T-cell (primary cell): Measurements from ENCODE around the gene SFMBT2. TPM values are rescaled to one million over a fixed set of nuclear protein-coding genes. Genes with fewer than 3 reads are reported as not detected.

Source experiments
- ATAC-seq, 4 experiments: fragments of 200-7000 bp in 3 of 4; fragments of 150-1000 bp in 1 of 4; cut with Tn5 transposase; replicated peaks in 1 of 4; 1 replicate in 3 of 4; 2 replicates in 1 of 4; pipeline ENCODE4 v1.10.0; 2021; ENCODE audit warnings: moderate library complexity in 3 of 4, mild to moderate bottlenecking in 2 of 4, moderate number of reproducible peaks in 1 of 4
- CTCF ChIA-PET, 2 donors: fragments of 300-600 bp; sonication (Branson Sonifier 250); formaldehyde crosslinking; loops; one replicate each; lab custom pipeline; 2022; ENCODE audit warnings: antibody characterized with exemption in 2 of 2; lab: Charles Lee
- POLR2A ChIA-PET, 2 donors: fragments of 300-600 bp; sonication (Branson Sonifier 250); formaldehyde crosslinking; loops; one replicate each; lab custom pipeline; 2022; ENCODE audit warnings: antibody characterized with exemption in 2 of 2; lab: Charles Lee
- DNase-seq, 35 experiments: peaks; one replicate each; pipeline versions ENCODE4 v3.0.0 to v3.0.0-alpha.2; 2013 to 2023
- H3K27ac ChIP-seq: one replicate; pipeline ENCODE4 v1.5.1; 2013; ENCODE audit warnings: low read length
- H3K27me3 ChIP-seq, 2 experiments: replicated peaks in 1 of 2; 1 replicate in 1 of 2; 2 replicates in 1 of 2; pipeline versions ENCODE4 v1.6.1 to v1.7.0; 2013; ENCODE audit warnings: low read length in 1 of 2, mixed read lengths in 1 of 2; ENCODE audit not compliant: control insufficient read depth in 2 of 2, insufficient read depth in 2 of 2; ENCODE audit errors: extremely low read depth in 1 of 2
- H3K36me3 ChIP-seq, 2 donors: 1 replicate in 1 of 2; 2 replicates in 1 of 2; pipeline versions ENCODE4 v1.6.1 to v1.7.0; 2013; ENCODE audit warnings: low read length in 1 of 2; ENCODE audit not compliant: control insufficient read depth in 2 of 2, insufficient read depth in 1 of 2; ENCODE audit errors: extremely low read depth in 1 of 2
- H3K4me1 ChIP-seq, 2 experiments: 1 replicate in 1 of 2; 2 replicates in 1 of 2; pipeline versions ENCODE4 v1.6.1 to v1.7.0; 2013; ENCODE audit warnings: low read length in 2 of 2, mixed read lengths in 1 of 2; ENCODE audit not compliant: insufficient read depth in 2 of 2, control insufficient read depth in 1 of 2; ENCODE audit errors: extremely low read depth in 1 of 2
- H3K4me3 ChIP-seq, 2 donors: 1 replicate in 1 of 2; 2 replicates in 1 of 2; pipeline versions ENCODE4 v1.5.1 to v1.7.0; 2013; ENCODE audit warnings: mild to moderate bottlenecking in 2 of 2, low read length in 1 of 2, moderate library complexity in 1 of 2; ENCODE audit not compliant: control insufficient read depth in 1 of 2; ENCODE audit errors: extremely low read depth in 1 of 2
- H3K9me3 ChIP-seq: 2 replicates; pipeline ENCODE4 v1.7.0; 2013
- H3K27ac Mint-ChIP-seq, 2 donors: one replicate each; pipeline ENCODE4 v1.8.0; 2020 to 2021; ENCODE audit warnings: mild to moderate bottlenecking in 2 of 2, mixed read lengths in 2 of 2
- H3K27me3 Mint-ChIP-seq, 2 donors: one replicate each; pipeline ENCODE4 v1.8.0; 2021 to 2022; ENCODE audit warnings: mixed read lengths in 2 of 2
- H3K36me3 Mint-ChIP-seq: one replicate; pipeline ENCODE4 v1.8.0; 2021; ENCODE audit warnings: mixed read lengths
- H3K4me1 Mint-ChIP-seq, 3 donors: one replicate each; pipeline ENCODE4 v1.8.0; 2020 to 2022; ENCODE audit warnings: mixed read lengths in 3 of 3, mild to moderate bottlenecking in 1 of 3
- H3K4me3 Mint-ChIP-seq, 3 donors: one replicate each; pipeline ENCODE4 v1.8.0; 2020 to 2022; ENCODE audit warnings: mild to moderate bottlenecking in 3 of 3, mixed read lengths in 3 of 3, moderate library complexity in 3 of 3
- H3K9me3 Mint-ChIP-seq, 3 donors: one replicate each; pipeline ENCODE4 v1.8.0; 2020 to 2022; ENCODE audit warnings: mixed read lengths in 3 of 3
- WGBS: methylation state at CpG from one replicate; pipeline ENCODE4 v1.1.5; 2013; ENCODE audit warnings: missing lambda C conversion rate; ENCODE audit not compliant: insufficient coverage; 5-methylcytosine and 5-hydroxymethylcytosine counted together
- total RNA-seq, 35 experiments: library from RNA in 6 of 35; stranded (reverse) in 6 of 35; fragments of 120-200 nt in 1 of 35; gene quantifications; one replicate each; pipeline versions ENCODE4 v1.2.1 to v1.2.4 and lab custom pipeline; 2013 to 2026

Gene SFMBT2
- total RNA-seq, 5 donors from 2014 or later (not counting 1 experiment from before 2014, with no cell fraction given) = 32.7 to 38.3 (median 36.8) TPM

GRCh38 chr10:7306616-7307015, 104.2 kb downstream of the SFMBT2 start:
- H3K4me1 ChIP-seq = peaks cover 0 to 2% of the 10 kb centered on the region in 2 experiments
- H3K27ac Mint-ChIP-seq = no peak overlapping the region
- H3K27me3 ChIP-seq = no peaks in the 10 kb centered on the region
- peaks cover 0 to 7% of the 10 kb centered on the region in 2 donors for H3K36me3 ChIP-seq
- H3K27me3 Mint-ChIP-seq = no peaks in the 10 kb centered on the region
- ATAC-seq = no peak
- no peak overlapping the region for H3K27ac ChIP-seq
- H3K4me3 Mint-ChIP-seq = no peak overlapping the region
- CTCF ChIA-PET = no interaction called here
- no peaks in the 10 kb centered on the region for H3K9me3 ChIP-seq
- peaks cover 37 to 73% (median 69%) of the 10 kb centered on the region in 3 donors for H3K4me1 Mint-ChIP-seq
- POLR2A ChIA-PET = no interaction called here
- H3K9me3 Mint-ChIP-seq = no peaks in the 10 kb centered on the region
- no peak overlapping the region for H3K4me3 ChIP-seq
- H3K36me3 Mint-ChIP-seq = peaks cover 35% of the 10 kb centered on the region
- DNase-seq = no peak

DNA sequence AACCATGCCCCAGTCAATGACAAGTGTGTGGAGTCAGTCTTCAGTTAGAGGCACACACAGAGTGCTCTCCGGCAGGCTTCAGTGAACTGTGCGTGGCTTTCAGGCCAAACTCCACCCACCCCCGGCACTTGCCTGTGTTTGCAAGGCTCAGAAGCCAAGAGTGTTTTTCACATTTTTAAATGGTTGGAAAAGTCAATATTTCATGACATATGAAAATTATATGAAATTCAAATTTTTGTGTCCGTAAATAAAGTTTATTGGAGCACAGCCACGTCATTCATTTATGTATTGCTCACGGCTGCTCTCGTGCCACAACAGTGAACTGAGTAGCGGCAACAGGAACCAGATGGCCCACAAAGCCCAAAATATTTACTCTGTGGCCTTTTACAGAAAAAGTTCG, 104.7 kb downstream of the SFMBT2 start:
- ChIA-PET POLR2A (no interaction called here), CTCF (no interaction called here)
- ATAC-seq = no peak
- H3K4me3 ChIP-seq = no peak overlapping the region
- peaks cover 0 to 2% of the 10 kb centered on the region in 2 experiments for H3K4me1 ChIP-seq
- Mint-ChIP-seq H3K27me3 (no peaks in the 10 kb centered on the region), H3K27ac (no peak overlapping the region), H3K9me3 (no peaks in the 10 kb centered on the region), H3K4me1 (peaks cover 37 to 70% (median 68%) of the 10 kb centered on the region in 3 donors), H3K4me3 (no peak overlapping the region), H3K36me3 (peaks cover 34% of the 10 kb centered on the region)
- no peaks in the 10 kb centered on the region for H3K27me3 ChIP-seq
- no peak overlapping the region for H3K27ac ChIP-seq
- 98% methylated on average over 7 of the region's 9 CpGs for WGBS
- no peak for DNase-seq
- H3K9me3 ChIP-seq = no peaks in the 10 kb centered on the region
- peaks cover 0 to 7% of the 10 kb centered on the region in 2 donors for H3K36me3 ChIP-seq

- Histone ChIP-seq H3K27me3 (no peaks in the 10 kb centered on the region), H3K9me3 (no peaks in the 10 kb centered on the region), H3K36me3 (peaks cover 0 to 7% of the 10 kb centered on the region in 2 donors), H3K27ac (no peak overlapping the region), H3K4me3 (no peak overlapping the region), H3K4me1 (peaks cover 2% of the 10 kb centered on the region in 2 experiments)
- ATAC-seq (no peak), DNase-seq (no peak)
- ChIA-PET CTCF (interaction anchor here in 1 of 2 donors (0.5 kb wide), 1 partner anchor 1150 kb away, joined by 3 read pairs; no protein-coding TSS in a partner anchor), POLR2A (no interaction called here)
- no peaks in the 10 kb centered on the region for H3K27me3 Mint-ChIP-seq
- peaks cover 37% of the 10 kb centered on the region for H3K36me3 Mint-ChIP-seq
- H3K9me3 Mint-ChIP-seq = no peaks in the 10 kb centered on the region
- no peak overlapping the region for H3K27ac Mint-ChIP-seq
- peaks cover 32 to 74% (median 71%) of the 10 kb centered on the region in 3 donors for H3K4me1 Mint-ChIP-seq
- no CpG with 5 or more reads among the region's 6 CpGs for WGBS
- no peak overlapping the region for H3K4me3 Mint-ChIP-seq
These were observed 105.8 kb downstream of the SFMBT2 start for GRCh38 chr10:7305053-7305452.

DNA sequence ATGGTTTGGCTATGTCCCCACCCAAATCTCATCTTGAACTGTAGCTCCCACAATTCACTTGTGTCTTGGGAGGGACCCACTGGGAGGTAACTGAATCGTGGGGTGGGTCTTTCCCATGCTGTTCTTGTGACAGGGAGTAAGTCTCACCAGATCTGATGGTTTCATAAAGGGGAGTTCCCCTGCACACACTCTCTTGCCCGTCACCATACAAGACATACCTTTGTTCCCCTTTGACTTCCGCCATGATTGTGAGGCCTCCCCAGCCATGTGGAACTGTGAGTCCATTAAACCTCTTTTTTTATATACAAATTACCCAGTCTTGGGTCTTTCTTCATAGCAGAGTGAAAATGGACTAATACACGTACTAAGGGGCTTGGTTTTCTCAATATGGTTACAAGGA, 106.7 kb downstream of the SFMBT2 start:
- ChIA-PET CTCF (no interaction called here), POLR2A (interaction anchor here in 1 of 2 donors (0.6 kb wide), 1 partner anchor 189 kb away, joined by 3 read pairs; no protein-coding TSS in a partner anchor)
- peaks cover 2% of the 10 kb centered on the region in 2 experiments for H3K4me1 ChIP-seq
- no peak overlapping the region for H3K4me3 Mint-ChIP-seq
- ATAC-seq (no peak), DNase-seq (no peak)
- 100% methylated on average over 2 of the region's 4 CpGs for WGBS
- H3K4me3 ChIP-seq = no peak overlapping the region
- H3K27ac ChIP-seq = no peak overlapping the region
- H3K27ac Mint-ChIP-seq = no peak overlapping the region
- peaks cover 41% of the 10 kb centered on the region for H3K36me3 Mint-ChIP-seq
- no peaks in the 10 kb centered on the region for H3K27me3 Mint-ChIP-seq
- H3K9me3 Mint-ChIP-seq = no peaks in the 10 kb centered on the region
- peaks cover 35 to 78% (median 77%) of the 10 kb centered on the region in 3 donors for H3K4me1 Mint-ChIP-seq
- H3K27me3 ChIP-seq = no peaks in the 10 kb centered on the region
- H3K36me3 ChIP-seq = peaks cover 0 to 7% of the 10 kb centered on the region in 2 donors
- no peaks in the 10 kb centered on the region for H3K9me3 ChIP-seq

DNA sequence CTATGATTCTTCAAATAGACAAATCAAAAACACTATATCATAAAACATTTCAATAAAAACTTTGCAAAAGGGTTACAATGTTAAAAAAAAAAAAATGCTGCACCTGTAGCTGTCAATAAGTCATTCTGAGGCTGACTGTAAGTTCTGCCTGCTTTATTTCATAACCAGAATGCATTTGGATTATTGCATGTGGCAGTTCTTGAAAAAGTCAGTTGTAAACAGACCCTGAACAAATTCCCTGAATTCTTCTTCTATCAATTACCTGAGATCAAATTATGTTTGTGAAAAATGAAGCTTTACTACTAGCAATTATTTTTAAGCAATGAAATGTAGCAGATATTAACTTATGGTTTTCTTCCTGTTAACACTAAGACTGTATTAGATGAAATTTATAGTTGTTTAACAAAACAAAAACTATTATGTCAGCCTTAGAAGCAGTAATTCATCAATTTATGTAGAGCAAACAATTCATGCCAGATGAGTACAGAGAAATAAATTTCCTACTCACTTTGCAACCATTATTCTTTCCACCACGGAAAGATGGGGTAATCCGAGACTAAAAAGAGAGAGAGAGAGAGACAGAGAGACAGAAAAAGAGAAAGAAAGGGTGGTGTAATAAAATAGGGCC, 107.8 kb downstream of the SFMBT2 start:
- Mint-ChIP-seq H3K27ac (peak overlapping the region; percentile 11 to 58), H3K9me3 (no peaks in the 10 kb centered on the region), H3K36me3 (peaks cover 40% of the 10 kb centered on the region), H3K4me1 (peaks cover 45 to 82% (median 78%) of the 10 kb centered on the region in 3 donors), H3K27me3 (no peaks in the 10 kb centered on the region), H3K4me3 (no peak overlapping the region)
- ATAC-seq (no peak), DNase-seq (no peak)
- ChIA-PET POLR2A (no interaction called here), CTCF (no interaction called here)
- Histone ChIP-seq H3K27me3 (no peaks in the 10 kb centered on the region), H3K27ac (no peak overlapping the region), H3K4me1 (peaks cover 2 to 5% of the 10 kb centered on the region in 2 experiments), H3K9me3 (no peaks in the 10 kb centered on the region), H3K36me3 (peaks cover 0 to 1% of the 10 kb centered on the region in 2 donors), H3K4me3 (no peak overlapping the region)
- WGBS = no CpG with 5 or more reads among the region's 2 CpGs

- Histone ChIP-seq H3K36me3 (no peaks in the 10 kb centered on the region), H3K9me3 (no peaks in the 10 kb centered on the region), H3K4me1 (peaks cover 2 to 11% of the 10 kb centered on the region in 2 experiments), H3K4me3 (no peak overlapping the region), H3K27me3 (no peaks in the 10 kb centered on the region), H3K27ac (no peak overlapping the region)
- peaks cover 38% of the 10 kb centered on the region for H3K36me3 Mint-ChIP-seq
- no peak for ATAC-seq
- H3K9me3 Mint-ChIP-seq = no peaks in the 10 kb centered on the region
- POLR2A ChIA-PET = no interaction called here
- CTCF ChIA-PET = no interaction called here
- H3K4me3 Mint-ChIP-seq = no peak overlapping the region
- H3K4me1 Mint-ChIP-seq = peaks cover 50 to 84% (median 78%) of the 10 kb centered on the region in 3 donors
- peak overlapping the region in 1 of 2 donors; percentile 8 for H3K27ac Mint-ChIP-seq
- no peak for DNase-seq
- 67% methylated on average over 1 of the region's 4 CpGs for WGBS
- no peaks in the 10 kb centered on the region for H3K27me3 Mint-ChIP-seq
These were observed 108.4 kb downstream of the SFMBT2 start for GRCh38 chr10:7302392-7302906.
